ENCODE results near the gene WNT2B.

GRCh38 chr1:112533029-112533428 is 24.3 kb downstream of the WNT2B start:
- TF ChIP-seq USF1 (IDR thresholded peaks at IDR 0.05) (no peak), CREB1 (IDR thresholded peaks at IDR 0.05; ENCODE audit: low read depth) (no peak), TAF1 (IDR thresholded peaks at IDR 0.05; ENCODE audit: low read depth) (no peak), RAD21 (IDR thresholded peaks at IDR 0.05; ENCODE audit: low read depth) (no peak), NFIC (IDR thresholded peaks at IDR 0.05) (no peak), TCF12 (IDR thresholded peaks at IDR 0.05; ENCODE audit: low read depth) (no peak), EP300 (IDR thresholded peaks at IDR 0.05; ENCODE audit: borderline replicate concordance) (no peak), YY1 (IDR thresholded peaks at IDR 0.05; ENCODE audit: low read depth) (no peak), EGR1 (IDR thresholded peaks at IDR 0.05) (no peak), REST (IDR thresholded peaks at IDR 0.05; ENCODE audit: low read depth) (no peak), ZBTB7A (IDR thresholded peaks at IDR 0.05; ENCODE audit: low read depth) (no peak)
- TF ChIP-seq, protein P1, sequence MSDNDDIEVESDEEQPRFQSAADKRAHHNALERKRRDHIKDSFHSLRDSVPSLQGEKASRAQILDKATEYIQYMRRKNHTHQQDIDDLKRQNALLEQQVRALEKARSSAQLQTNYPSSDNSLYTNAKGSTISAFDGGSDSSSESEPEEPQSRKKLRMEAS (IDR thresholded peaks at IDR 0.05) = no peak

All from Ishikawa (cell line).